IPS DF 4.7 (cell line): ENCODE results near the gene CROCC.
"Not testable (repeated sequence)": the region's sequence is repeated elsewhere in the genome, so short reads cannot be mapped to it uniquely, and the experiment has no call there.

ENCODE experiments used
- DNase-seq: peaks from one replicate; pipeline ENCODE4 v3.0.0-alpha.2; 2013; ENCODE audit warnings: low spot score; ENCODE audit errors: extremely low read depth

The CROCC gene

GRCh38 chr1:16914928-16915626, 6.7 kb upstream of the CROCC start:
- not testable (repeated sequence) for DNase-seq

- no peak for DNase-seq
Observed at GRCh38 chr1:16915627-16915973, 6.1 kb upstream of the CROCC start.

- not testable (repeated sequence) for DNase-seq
Observed at GRCh38 chr1:16916036-16916880, 5.5 kb upstream of the CROCC start.

- no peak for DNase-seq
Observed at GRCh38 chr1:16918371-16918770, 3.4 kb upstream of the CROCC start.

- DNase-seq = not testable (repeated sequence)
Observed at GRCh38 chr1:16918936-16919665, 2.6 kb upstream of the CROCC start.

- DNase-seq = no peak
Observed at GRCh38 chr1:16920951-16921350, 780 bp upstream of the CROCC start.

- no peak for DNase-seq
Observed at GRCh38 chr1:16922466-16922865, 735 bp downstream of the CROCC start.

GRCh38 chr1:16922885-16923431, 1.2 kb downstream of the CROCC start:
- no peak for DNase-seq

GRCh38 chr1:16924216-16924918, 2.6 kb downstream of the CROCC start:
- no peak for DNase-seq

GRCh38 chr1:16924919-16925477, 3.3 kb downstream of the CROCC start:
- DNase-seq = no peak

- DNase-seq = no peak
Observed at GRCh38 chr1:16925635-16926490, 4.1 kb downstream of the CROCC start.

GRCh38 chr1:16926491-16927073, 4.9 kb downstream of the CROCC start:
- DNase-seq = no peak

GRCh38 chr1:16927256-16927655, 5.5 kb downstream of the CROCC start:
- DNase-seq = no peak

- no peak for DNase-seq
Observed at GRCh38 chr1:16927711-16928485, 6.2 kb downstream of the CROCC start.

- DNase-seq = not testable (repeated sequence)
Observed at GRCh38 chr1:16929146-16930041, 7.7 kb downstream of the CROCC start.

- DNase-seq = not testable (repeated sequence)
Observed at GRCh38 chr1:16931206-16931934, 9.6 kb downstream of the CROCC start.

- not testable (repeated sequence) for DNase-seq
Observed at GRCh38 chr1:16933945-16934344, 12.2 kb downstream of the CROCC start.
